A549 (cell line): ENCODE results near the gene C12orf42. TPM values are rescaled to one million over a fixed set of nuclear protein-coding genes. Genes with fewer than 3 reads are reported as not detected.

Source experiments
- ATAC-seq, 2 experiments: fragments of 200-7000 bp in 1 of 2; fragments of >200 bp in 1 of 2; cut with Nextera tagmentation in 1 of 2; cut with Tn5 transposase in 1 of 2; 3 replicates each; pipeline versions ENCODE4 v1.8.0 to v1.9.1; 2018 to 2020; ENCODE audit warnings: mild to moderate bottlenecking in 1 of 2, moderate library complexity in 1 of 2
- CTCF ChIA-PET: fragments of 300-600 bp; sonication (Branson Sonifier 250); formaldehyde crosslinking; extraction: SDS; loops from one replicate; lab custom pipeline; 2021; ENCODE audit warnings: antibody characterized with exemption, inconsistent platforms; lab: Yijun Ruan, JAX
- POLR2A ChIA-PET: fragments of 350-600 bp; formaldehyde crosslinking; extraction: SDS; loops from one replicate; lab custom pipeline; 2021; ENCODE audit warnings: antibody characterized with exemption, inconsistent platforms; lab: Yijun Ruan, JAX
- DNase-seq, 2 experiments: peaks; one replicate each; pipeline versions ENCODE4 v3.0.0 to v3.0.0-alpha.2; 2011 to 2016; ENCODE audit warnings: low read depth in 1 of 2, low spot score in 1 of 2
- FAIRE-seq: peaks from 2 replicates; lab custom pipeline; 2011; peaks lifted over from hg19 to GRCh38; lab: Jason Lieb, UNC
- H3K27ac ChIP-seq, 2 experiments: fragments of >200 bp; sonication (Bioruptor Twin); formaldehyde crosslinking; 3 replicates each; pipeline ENCODE4 v1.5.1; 2016 to 2017
- H3K4me1 ChIP-seq: fragments of >200 bp; sonication (Bioruptor Twin); formaldehyde crosslinking; 3 replicates; pipeline ENCODE4 v1.6.1; 2016
- H3K4me2 ChIP-seq: fragments of >200 bp; sonication (Bioruptor Twin); formaldehyde crosslinking; 3 replicates; pipeline ENCODE4 v1.6.1; 2016
- H3K4me3 ChIP-seq: fragments of >200 bp; sonication (Bioruptor Twin); formaldehyde crosslinking; 3 replicates; pipeline ENCODE4 v1.5.1; 2016
- H3K9me3 ChIP-seq: fragments of >200 bp; sonication (Bioruptor Twin); formaldehyde crosslinking; 3 replicates; pipeline ENCODE4 v1.6.1; 2016
- CBX8 ChIP-seq: fragments of 200-600 bp; sonication (generic); IDR thresholded peaks from 2 replicates; pipeline ENCODE4 v1.6.1; 2016
- CHD2 ChIP-seq: fragments of 150-350 bp; IDR thresholded peaks from 2 replicates; pipeline ENCODE4 v1.6.1; 2014; ENCODE audit warnings: low read length; ENCODE audit not compliant: partially characterized antibody
- CHD4 ChIP-seq: fragments of 200-600 bp; sonication (generic); IDR thresholded peaks from 2 replicates; pipeline ENCODE4 v1.6.1; 2016; ENCODE audit warnings: antibody characterized with exemption, mild to moderate bottlenecking, borderline replicate concordance
- FOSB ChIP-seq: fragments of 250-450 bp; sonication (Bioruptor Pico); IDR thresholded peaks from 2 replicates; pipeline ENCODE4 v1.5.0; 2020; ENCODE audit warnings: mild to moderate bottlenecking, moderate library complexity
- FOSL2 ChIP-seq, 2 experiments: fragments of 450-650 bp in 1 of 2; fragments of >200 bp in 1 of 2; sonication (Bioruptor Twin) in 1 of 2; formaldehyde crosslinking; IDR thresholded peaks; 2 replicates each; pipeline versions ENCODE4 v1.5.0 to v1.6.1; 2016 to 2020; ENCODE audit warnings: mild to moderate bottlenecking in 1 of 2, moderate library complexity in 1 of 2
- GATA3 ChIP-seq: IDR thresholded peaks from 2 replicates; pipeline ENCODE4 v1.6.1; 2012; ENCODE audit warnings: borderline replicate concordance
- HDAC2 ChIP-seq: fragments of 200-600 bp; sonication (generic); IDR thresholded peaks from 2 replicates; pipeline ENCODE4 v1.6.1; 2016
- HOXB13 ChIP-seq: fragments of 250-450 bp; sonication (Bioruptor Pico); IDR thresholded peaks from 2 replicates; pipeline ENCODE4 v1.5.0; 2020; ENCODE audit warnings: low read depth, mild to moderate bottlenecking, moderate library complexity
- HOXB5 ChIP-seq: fragments of 250-450 bp; sonication (Bioruptor Pico); IDR thresholded peaks from 2 replicates; pipeline ENCODE4 v1.5.0; 2020; ENCODE audit warnings: mild to moderate bottlenecking, moderate library complexity
- JUNB ChIP-seq: fragments of >200 bp; sonication (Bioruptor Twin); formaldehyde crosslinking; IDR thresholded peaks from 2 replicates; pipeline ENCODE4 v1.6.1; 2016
- KDM1A ChIP-seq: fragments of 200-600 bp; sonication (generic); IDR thresholded peaks from 2 replicates; pipeline ENCODE4 v1.6.1; 2016; ENCODE audit warnings: low read depth, mild to moderate bottlenecking
- MAFK ChIP-seq: fragments of 450-650 bp; IDR thresholded peaks from 2 replicates; pipeline ENCODE4 v1.6.1; 2014; ENCODE audit not compliant: partially characterized antibody
- MAZ ChIP-seq: fragments of 150-350 bp; IDR thresholded peaks from 2 replicates; pipeline ENCODE4 v1.6.1; 2014; ENCODE audit warnings: antibody characterized with exemption, low read depth, low read length, borderline replicate concordance
- MYC ChIP-seq: IDR thresholded peaks from 2 replicates; pipeline ENCODE4 v1.6.1; 2012; ENCODE audit warnings: mild to moderate bottlenecking, inconsistent platforms, low read length, improper control_type of control experiment, borderline replicate concordance
- NFE2L2 ChIP-seq: fragments of 150-350 bp; conservative IDR thresholded peaks from 2 replicates; pipeline ENCODE4 v1.6.1; 2014; ENCODE audit warnings: low read length
- NPAS2 ChIP-seq: fragments of 250-450 bp; sonication (Bioruptor Pico); IDR thresholded peaks from 2 replicates; pipeline ENCODE4 v1.8.0; 2022; ENCODE audit warnings: mild to moderate bottlenecking, moderate library complexity, borderline replicate concordance
- PHF8 ChIP-seq: fragments of 200-600 bp; sonication (generic); IDR thresholded peaks from 2 replicates; pipeline ENCODE4 v1.6.1; 2016; ENCODE audit warnings: low read depth, mild to moderate bottlenecking, antibody characterized with exemption, moderate library complexity, borderline replicate concordance
- POLR2A ChIP-seq: IDR thresholded peaks from 2 replicates; pipeline ENCODE4 v1.6.1; 2012; ENCODE audit warnings: mild to moderate bottlenecking, low read length
- RARB ChIP-seq: fragments of 250-450 bp; sonication (Bioruptor Pico); IDR thresholded peaks from 2 replicates; pipeline ENCODE4 v1.8.0; 2021; ENCODE audit warnings: mild to moderate bottlenecking, moderate library complexity
- RFX5 ChIP-seq: fragments of 450-650 bp; IDR thresholded peaks from 2 replicates; pipeline ENCODE4 v1.7.1; 2014; ENCODE audit warnings: antibody characterized with exemption, mild to moderate bottlenecking, moderate library complexity
- SREBF2 ChIP-seq: fragments of 450-650 bp; IDR thresholded peaks from 2 replicates; pipeline ENCODE4 v1.6.1; 2014; ENCODE audit warnings: mild to moderate bottlenecking, moderate library complexity
- TFCP2L1 ChIP-seq: fragments of 250-450 bp; sonication (Bioruptor Pico); IDR thresholded peaks from 2 replicates; pipeline ENCODE4 v1.5.0; 2021; ENCODE audit warnings: mild to moderate bottlenecking
- WGBS: methylation state at CpG from one replicate; pipeline ENCODE4 v1.1.6; 2017; ENCODE audit errors: missing lambda C conversion rate; 5-methylcytosine and 5-hydroxymethylcytosine counted together
- polyA plus RNA-seq, 4 experiments: library from polyadenylated mRNA; depleted of rRNA in 3 of 4; stranded (reverse); fragments of >200 nt; fragmentation: RNase III in 1 of 4; extraction: RNeasy Plus Mini Kit Qiagen cat#74134 plus additional on column Dnase treatment in 1 of 4; gene quantifications; 2 replicates in 3 of 4; 3 replicates in 1 of 4; pipeline ENCODE4 v1.2.3, GENCODE V29; 2011 to 2017
- TF ChIP-seq, protein P1 (sequence below): fragments of 450-650 bp; IDR thresholded peaks from 2 replicates; pipeline ENCODE4 v1.6.1; 2014; ENCODE audit warnings: antibody characterized with exemption
- TF ChIP-seq, protein P2 (sequence below): IDR thresholded peaks from 2 replicates; pipeline ENCODE4 v1.6.1; 2012
- TF ChIP-seq, protein P3 (sequence below): fragments of 150-350 bp; IDR thresholded peaks from 2 replicates; pipeline ENCODE4 v1.6.1; 2014; ENCODE audit warnings: low read depth, mild to moderate bottlenecking, low read length

C12orf42 gene
- polyA plus RNA-seq, 2 of the 4 experiments (the other 2 are of a cell fraction), result not detected

DNA sequence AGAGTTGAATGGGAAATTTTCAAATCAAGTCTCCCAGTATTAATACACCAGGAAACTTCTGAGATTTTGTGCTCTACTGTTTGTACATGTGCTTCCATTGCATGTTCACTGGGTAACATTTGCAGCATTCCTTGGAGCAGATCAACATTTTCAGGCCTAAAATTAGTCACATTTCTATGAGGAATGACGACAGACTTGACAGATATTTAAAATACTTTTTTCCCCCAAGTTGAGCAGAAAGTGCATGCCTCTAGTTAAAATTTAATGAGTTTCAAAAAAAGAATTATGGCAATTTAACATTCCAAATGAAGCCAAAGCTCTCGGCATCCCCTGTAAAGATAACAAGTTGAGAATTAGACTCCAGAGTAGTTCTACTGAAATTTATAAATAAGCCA is 72.3 kb downstream of the C12orf42 start:
- 58% methylated on average over 2 of the region's 2 CpGs for WGBS
- ATAC-seq (no peak), DNase-seq (no peak), FAIRE-seq (no peak)
- no peak overlapping the region for H3K4me2 ChIP-seq
- H3K4me1 ChIP-seq, result no peaks in the 10 kb centered on the region
- H3K4me3 ChIP-seq, result no peak overlapping the region
- ChIA-PET POLR2A (no interaction called here), CTCF (no interaction called here)
- no peaks in the 10 kb centered on the region for H3K9me3 ChIP-seq
- TF ChIP-seq, protein P1, sequence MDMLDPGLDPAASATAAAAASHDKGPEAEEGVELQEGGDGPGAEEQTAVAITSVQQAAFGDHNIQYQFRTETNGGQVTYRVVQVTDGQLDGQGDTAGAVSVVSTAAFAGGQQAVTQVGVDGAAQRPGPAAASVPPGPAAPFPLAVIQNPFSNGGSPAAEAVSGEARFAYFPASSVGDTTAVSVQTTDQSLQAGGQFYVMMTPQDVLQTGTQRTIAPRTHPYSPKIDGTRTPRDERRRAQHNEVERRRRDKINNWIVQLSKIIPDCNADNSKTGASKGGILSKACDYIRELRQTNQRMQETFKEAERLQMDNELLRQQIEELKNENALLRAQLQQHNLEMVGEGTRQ, result no peak
- TF ChIP-seq HOXB5 (CRISPR knock-in tag) (no peak), RARB (CRISPR knock-in tag) (no peak), MAZ (no peak), RFX5 (no peak), NFE2L2 (no peak), PHF8 (no peak), JUNB (no peak), CHD4 (no peak), POLR2A (no peak)
- TF ChIP-seq, protein P2, sequence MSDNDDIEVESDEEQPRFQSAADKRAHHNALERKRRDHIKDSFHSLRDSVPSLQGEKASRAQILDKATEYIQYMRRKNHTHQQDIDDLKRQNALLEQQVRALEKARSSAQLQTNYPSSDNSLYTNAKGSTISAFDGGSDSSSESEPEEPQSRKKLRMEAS, result no peak
- TF ChIP-seq, all 56 proteins: peak for 0
- no peak overlapping the region for H3K27ac ChIP-seq

DNA sequence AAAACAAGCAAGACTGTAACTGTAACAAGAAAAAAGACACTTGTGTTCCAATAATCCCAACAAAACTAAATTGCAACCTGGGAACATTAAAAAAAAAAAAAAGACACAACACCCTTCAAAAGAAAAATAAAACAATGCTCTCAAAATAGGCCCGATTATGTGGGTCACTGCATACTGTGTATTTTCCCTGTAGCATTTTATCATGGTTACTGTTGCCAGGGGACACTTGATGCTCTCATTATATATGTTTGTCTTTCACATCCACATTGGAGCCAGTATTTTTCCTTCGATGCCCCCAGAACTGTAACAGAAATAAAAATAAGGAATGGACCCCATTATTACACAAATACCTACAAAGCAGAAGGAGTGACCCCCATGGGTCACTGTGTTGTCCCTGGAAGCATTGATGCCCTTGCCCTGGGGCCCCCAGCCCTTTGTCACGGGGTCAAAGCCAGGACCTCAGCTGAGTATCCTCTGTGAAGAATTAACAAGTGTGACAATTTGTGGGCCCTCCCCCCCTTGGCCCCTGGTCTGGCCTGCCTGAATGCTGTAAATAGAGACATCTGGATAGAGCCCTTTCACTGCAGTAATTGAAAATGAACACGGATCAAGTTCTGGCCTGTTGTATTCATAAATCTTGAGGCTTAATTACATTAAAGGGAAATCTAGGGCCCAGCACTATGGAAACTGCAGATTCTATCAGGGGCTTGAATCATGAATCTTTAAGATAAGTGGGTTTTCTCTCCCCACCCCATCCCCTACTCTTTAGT is 72.8 kb downstream of the C12orf42 start:
- Histone ChIP-seq H3K27ac (no peak overlapping the region), H3K4me1 (no peaks in the 10 kb centered on the region), H3K4me2 (no peak overlapping the region), H3K4me3 (no peak overlapping the region), H3K9me3 (no peaks in the 10 kb centered on the region)
- 21% methylated on average over 4 of the region's 4 CpGs for WGBS
- ChIA-PET POLR2A (no interaction called here), CTCF (no interaction called here)
- ATAC-seq (no peak), FAIRE-seq (no peak), DNase-seq (no peak)
- TF ChIP-seq HDAC2, result no peak
- no peak for TF ChIP-seq MAZ
- no peak for TF ChIP-seq CBX8
- TF ChIP-seq NPAS2, result no peak
- no peak for TF ChIP-seq KDM1A
- no peak for TF ChIP-seq TFCP2L1 (CRISPR knock-in tag)
- TF ChIP-seq CHD2, result no peak
- no peak for TF ChIP-seq FOSB (CRISPR knock-in tag)

DNA sequence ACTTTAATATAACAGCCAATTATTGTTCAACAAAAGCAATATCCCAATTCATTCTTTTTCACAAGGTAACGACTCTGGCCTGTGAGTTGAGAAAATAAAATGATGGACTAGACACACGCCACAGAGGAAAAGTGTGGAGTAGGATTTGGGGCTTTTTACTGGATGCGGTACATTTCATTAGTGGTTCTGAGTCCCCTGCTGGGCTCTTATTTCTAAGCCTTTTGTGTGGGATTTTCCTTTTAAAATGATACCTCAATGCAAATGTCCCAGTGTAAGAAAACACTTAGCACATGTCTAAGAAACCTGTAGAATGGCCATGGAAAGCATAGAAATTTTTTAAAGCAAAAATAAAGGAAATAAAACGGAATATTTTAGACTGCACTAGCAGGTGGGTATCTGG is 73.4 kb downstream of the C12orf42 start:
- ChIA-PET CTCF (no interaction called here), POLR2A (no interaction called here)
- Histone ChIP-seq H3K4me3 (no peak overlapping the region), H3K4me2 (no peak overlapping the region), H3K4me1 (no peaks in the 10 kb centered on the region), H3K9me3 (no peaks in the 10 kb centered on the region), H3K27ac (no peak overlapping the region)
- WGBS, result 55% methylated on average over 4 of the region's 4 CpGs
- no peak for DNase-seq
- no peak for ATAC-seq
- TF ChIP-seq MYC (no peak), FOSL2 (IDR thresholded peaks at IDR 0.05) (no peak), FOSL2 (CRISPR knock-in tag; IDR thresholded peaks at IDR 0.05) (no peak), HOXB13 (no peak), GATA3 (no peak), SREBF2 (no peak), MAFK (no peak)
- TF ChIP-seq, protein P3, sequence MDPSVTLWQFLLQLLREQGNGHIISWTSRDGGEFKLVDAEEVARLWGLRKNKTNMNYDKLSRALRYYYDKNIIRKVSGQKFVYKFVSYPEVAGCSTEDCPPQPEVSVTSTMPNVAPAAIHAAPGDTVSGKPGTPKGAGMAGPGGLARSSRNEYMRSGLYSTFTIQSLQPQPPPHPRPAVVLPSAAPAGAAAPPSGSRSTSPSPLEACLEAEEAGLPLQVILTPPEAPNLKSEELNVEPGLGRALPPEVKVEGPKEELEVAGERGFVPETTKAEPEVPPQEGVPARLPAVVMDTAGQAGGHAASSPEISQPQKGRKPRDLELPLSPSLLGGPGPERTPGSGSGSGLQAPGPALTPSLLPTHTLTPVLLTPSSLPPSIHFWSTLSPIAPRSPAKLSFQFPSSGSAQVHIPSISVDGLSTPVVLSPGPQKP, result no peak
- no peak for FAIRE-seq
